Activated CD4-positive, alpha-beta T cell treated with anti-CD3 and anti-CD28 coated beads, Interleukin-2, Interleukin-4, amounts not matched to agents 100 ng/mL and 50 ng/mL, durations not matched to agents 16 hours and 8 hours (primary cell): Measurements from ENCODE around the gene PHF2.

Experiments
- DNase-seq: peaks from one replicate; pipeline ENCODE4 v3.0.0-alpha.2; 2020; ENCODE audit warnings: low spot score

Gene PHF2

DNA sequence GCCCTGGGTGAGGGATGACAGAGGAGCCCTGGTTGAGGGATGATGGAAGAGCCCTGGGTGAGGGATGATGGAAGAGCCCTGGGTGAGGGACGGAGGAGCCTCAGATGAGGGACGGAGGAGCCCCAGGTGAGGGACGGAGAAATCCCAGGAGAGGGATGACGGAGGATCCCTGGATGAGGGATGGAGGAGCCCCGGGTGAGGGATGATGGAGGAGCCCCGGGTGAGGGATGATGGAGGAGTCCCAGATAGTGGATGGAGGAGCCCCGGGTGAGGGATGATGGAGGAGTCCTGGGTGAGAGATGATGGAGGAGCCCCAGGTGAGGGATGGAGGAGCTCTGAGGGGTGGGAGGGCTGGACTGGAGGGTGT, 10.9 kb downstream of the PHF2 start:
- no peak for DNase-seq

- DNase-seq: no peak
Measured at GRCh38 chr9:93587651-93588347, 11.4 kb downstream of the PHF2 start.

DNA sequence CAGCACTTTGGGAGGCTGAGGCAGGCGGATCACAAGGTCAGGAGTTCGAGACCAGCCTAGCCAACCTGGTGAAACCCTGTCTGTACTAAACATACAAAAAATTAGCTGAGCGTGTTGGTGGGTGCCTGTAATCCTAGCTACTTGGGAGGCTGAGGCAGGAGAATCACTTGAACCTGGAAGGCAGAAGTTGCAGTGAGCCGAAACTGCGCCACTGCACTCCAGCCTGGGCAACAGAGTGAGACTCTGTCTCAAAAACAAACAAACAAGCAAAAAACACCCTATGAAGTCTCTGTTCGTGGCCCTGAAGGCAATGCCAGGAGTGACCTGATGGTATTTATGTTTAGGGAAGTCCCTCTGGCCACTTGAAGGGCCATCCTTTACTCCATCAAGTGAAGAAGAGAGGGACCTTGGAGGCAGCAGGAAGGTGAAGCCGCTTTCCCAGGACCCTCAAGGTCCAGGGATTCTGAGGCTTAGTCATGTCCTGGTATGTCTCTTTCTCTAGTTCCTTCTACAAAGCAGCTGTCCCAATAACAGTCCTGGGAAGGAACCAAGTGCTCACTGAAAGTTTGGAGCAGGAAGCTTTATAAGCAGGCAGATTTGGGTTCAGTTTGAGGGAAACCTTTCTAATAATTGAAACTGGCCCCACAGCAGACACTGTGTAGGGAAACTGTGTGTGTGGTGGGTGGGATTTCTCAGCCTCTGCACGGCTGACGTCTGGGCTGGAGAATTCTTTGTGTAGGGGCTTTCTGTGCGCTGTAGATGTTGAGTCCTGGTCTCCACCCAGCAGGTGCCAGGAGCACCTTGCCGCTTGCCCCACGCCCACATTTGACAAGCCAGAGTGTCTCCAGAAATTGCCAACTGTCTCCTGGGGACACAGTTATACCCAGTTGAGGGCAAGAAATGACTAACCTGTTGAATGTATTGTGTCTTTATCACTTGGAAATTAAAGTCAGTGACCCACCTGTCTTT, 12.5 kb downstream of the PHF2 start:
- no peak for DNase-seq

DNA sequence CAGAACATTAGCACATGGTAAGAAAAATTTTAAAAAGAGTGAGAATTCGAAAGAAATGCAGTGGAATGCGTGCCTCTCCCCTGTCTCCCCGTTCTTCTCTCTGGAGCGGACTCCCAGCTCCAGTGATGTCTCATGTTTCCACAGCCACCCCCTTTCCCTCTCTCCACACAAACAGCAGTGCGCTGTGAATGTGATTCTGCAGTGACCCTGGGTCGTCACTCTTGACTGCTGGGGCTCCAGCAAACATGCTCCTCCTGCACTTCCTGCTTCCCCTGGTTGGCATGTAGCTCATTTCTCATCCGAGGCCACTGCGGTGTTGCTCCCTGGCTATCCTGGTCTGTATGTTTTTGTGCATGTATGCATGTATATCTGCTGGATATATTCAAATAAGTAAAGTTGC, 13.3 kb downstream of the PHF2 start:
- no peak for DNase-seq

GRCh38 chr9:93590609-93591234, 14.3 kb downstream of the PHF2 start:
- DNase-seq: no peak

DNA sequence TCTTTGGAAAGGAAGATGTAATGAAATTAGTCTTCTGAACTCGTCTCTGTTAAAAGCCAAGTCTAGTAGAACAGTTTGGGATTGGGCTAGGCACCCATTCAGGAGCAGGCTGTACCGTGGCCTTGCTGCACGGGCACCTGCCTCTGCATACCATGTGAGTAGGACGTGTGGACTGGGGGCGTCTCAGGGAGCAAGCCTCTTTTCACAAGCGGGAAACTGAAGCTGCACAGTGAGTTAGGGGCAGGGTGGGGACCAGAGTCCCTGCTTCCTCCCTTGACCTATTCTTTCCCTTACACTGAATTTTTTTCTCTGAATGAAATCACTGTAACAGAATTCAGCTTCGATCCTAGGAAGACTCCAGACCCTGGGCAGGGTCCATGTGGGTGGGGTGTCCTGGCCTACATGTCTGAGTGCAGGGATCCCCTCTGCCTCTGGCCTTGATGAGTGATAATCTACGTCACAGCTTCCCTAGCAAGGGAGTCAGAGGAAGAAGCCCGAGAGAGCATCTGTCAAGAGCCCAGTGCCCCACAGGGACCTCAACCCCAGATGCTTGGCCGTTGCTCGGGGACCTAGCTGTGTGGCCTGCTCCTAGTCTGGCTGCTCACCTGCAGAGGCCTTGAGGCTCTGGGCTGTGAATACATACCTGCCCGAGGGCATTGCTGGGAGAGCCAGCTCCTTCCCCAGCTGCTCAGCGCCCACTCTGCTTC, 15.1 kb downstream of the PHF2 start:
- no peak for DNase-seq

DNA sequence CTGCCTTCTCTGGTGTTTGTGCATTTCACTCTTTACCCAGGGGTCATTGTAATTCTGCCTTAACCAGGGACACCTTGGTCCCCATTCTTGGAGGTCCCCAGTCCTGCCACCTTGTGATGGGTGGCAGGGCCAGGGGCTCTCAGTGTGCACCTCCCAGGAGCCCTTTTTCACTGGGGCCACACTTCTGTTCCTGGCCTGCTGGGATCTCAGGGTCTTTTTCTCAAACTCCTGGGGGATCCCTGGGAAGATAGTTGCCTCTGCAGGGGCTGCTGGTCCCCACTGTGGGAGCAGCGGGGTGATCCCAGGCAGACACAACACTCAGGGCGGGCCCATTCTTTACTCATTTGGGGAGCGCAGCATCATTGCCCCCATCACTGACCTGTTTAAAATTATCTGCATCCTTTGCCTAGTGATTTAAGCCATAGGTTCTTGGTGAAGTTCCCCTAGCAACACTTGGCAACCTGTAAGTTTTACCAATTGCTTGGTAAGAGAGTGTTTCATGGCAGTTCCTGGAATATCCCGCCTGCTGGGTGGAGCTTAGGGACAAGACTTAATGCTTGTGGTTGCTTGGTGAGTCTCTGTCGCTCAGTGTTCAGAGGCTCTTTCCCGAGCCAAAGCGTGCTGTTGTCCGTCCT, 15.7 kb downstream of the PHF2 start:
- DNase-seq: no peak

- DNase-seq: no peak
Measured at GRCh38 chr9:93592643-93593021, 16.2 kb downstream of the PHF2 start.

DNA sequence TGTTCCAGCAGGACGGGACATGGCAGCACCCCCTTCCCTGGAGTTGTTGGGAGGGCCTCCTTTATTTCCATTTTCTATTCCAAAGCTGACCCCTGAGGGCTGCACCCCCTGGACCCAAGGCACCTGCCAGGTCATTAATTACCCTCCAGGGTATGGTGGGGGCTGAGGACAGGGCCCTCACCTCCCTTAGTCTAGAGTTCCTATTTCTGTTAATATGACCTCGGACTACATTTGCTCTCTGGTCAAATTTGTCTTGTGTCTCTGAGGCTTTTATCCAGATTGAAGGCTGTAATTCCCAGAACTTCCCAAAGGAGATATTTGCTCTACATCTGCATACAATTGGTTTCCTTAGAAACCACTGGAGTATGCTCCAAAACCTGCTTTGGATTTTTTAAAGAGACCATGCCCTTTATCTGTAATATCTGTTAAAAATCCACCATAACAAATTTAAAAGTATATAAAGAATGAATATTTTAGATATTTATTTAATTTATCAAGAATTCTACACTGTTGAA, 16.8 kb downstream of the PHF2 start:
- DNase-seq: no peak

GRCh38 chr9:93594041-93594756, 17.8 kb downstream of the PHF2 start:
- no peak for DNase-seq

GRCh38 chr9:93595461-93595860, 19.1 kb downstream of the PHF2 start:
- no peak for DNase-seq

GRCh38 chr9:93595861-93596365, 19.5 kb downstream of the PHF2 start:
- no peak for DNase-seq

GRCh38 chr9:93596399-93596798, 20.0 kb downstream of the PHF2 start:
- no peak for DNase-seq

GRCh38 chr9:93597142-93597706, 20.8 kb downstream of the PHF2 start:
- DNase-seq: no peak

GRCh38 chr9:93597871-93598646, 21.7 kb downstream of the PHF2 start:
- DNase-seq: no peak

DNA sequence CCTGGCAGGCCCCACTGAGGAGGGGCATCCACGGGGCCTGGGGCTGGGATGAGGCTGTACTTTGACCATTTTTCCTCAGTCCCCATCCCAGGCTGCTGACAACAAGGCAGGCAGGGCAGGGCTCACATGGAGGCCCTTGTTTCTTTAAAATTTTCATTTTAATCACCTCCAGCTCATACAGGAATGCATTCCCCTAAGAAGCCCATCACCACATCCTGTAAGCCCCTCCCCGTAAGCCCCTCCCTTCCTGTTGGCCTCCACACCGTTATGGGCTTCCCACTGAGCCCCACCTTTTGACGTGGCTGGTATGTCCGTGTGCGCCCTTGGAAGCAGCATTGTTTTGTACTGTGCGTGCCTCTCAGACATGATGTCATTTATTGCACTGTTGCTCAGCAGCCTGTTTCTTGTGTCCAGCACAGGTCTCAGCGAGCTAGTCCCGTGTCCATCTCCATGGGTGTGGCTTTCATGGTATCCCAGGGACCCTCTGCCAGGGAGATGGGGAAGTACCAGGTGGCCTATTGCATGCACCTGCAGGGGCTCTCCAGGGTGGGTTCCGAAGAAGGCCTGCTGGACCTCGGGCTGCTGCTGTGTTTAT, 22.4 kb downstream of the PHF2 start:
- DNase-seq: no peak

GRCh38 chr9:93599571-93600403, 23.4 kb downstream of the PHF2 start:
- no peak for DNase-seq

- no peak for DNase-seq
Measured at GRCh38 chr9:93600504-93600903, 24.1 kb downstream of the PHF2 start.
